Astrocyte of the hippocampus (primary cell): ENCODE results near the gene KCNQ1OT1.

ENCODE experiments used
- DNase-seq: peaks from one replicate; pipeline ENCODE4 v3.0.0; 2011; ENCODE audit warnings: low read depth, low spot score

Gene KCNQ1OT1

DNA sequence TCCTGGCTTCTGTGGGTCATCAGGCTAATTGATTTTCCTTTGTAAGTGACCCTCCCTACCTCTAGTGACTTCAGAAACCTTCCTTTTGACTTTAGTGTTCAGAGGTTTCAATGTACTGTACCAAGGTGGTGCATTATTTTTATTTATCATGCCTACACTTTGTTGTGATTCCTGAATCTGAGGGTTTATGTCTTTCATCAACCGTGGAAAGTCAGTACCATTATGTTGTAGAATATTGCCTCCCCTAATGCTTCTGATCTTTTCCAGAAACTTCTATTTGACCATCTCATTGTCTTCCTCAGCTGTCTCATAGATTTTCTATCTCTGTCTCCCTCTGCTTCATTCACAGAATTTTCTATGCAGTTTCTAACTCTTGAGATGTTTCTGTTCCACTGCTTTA is 105.5 kb downstream of the KCNQ1OT1 start:
- DNase-seq: no peak

GRCh38 chr11:2593393-2593950 is 106.3 kb downstream of the KCNQ1OT1 start:
- DNase-seq: no peak

- DNase-seq: no peak
These were observed 107.0 kb downstream of the KCNQ1OT1 start for GRCh38 chr11:2592559-2593392.

DNA sequence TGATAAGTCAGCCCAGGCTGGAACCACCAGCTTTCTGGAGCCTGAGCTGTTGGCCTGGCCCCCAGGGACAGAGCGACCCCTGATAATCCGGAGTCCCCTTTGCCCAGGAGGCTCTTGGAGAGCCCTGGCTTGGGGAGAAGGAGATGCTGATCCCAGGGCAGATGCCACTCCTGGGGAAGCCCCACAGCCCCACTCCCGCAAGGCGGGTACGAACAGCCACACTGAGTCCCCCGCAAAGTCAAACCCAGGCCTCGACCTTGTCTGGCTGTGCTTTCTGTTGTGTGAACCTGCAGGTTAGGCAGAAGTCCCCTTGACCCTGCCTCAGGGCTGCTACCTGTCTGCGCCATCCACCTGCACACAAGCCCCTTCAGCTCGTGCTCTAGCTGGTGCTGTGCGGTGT is 108.0 kb downstream of the KCNQ1OT1 start:
- no peak for DNase-seq

DNA sequence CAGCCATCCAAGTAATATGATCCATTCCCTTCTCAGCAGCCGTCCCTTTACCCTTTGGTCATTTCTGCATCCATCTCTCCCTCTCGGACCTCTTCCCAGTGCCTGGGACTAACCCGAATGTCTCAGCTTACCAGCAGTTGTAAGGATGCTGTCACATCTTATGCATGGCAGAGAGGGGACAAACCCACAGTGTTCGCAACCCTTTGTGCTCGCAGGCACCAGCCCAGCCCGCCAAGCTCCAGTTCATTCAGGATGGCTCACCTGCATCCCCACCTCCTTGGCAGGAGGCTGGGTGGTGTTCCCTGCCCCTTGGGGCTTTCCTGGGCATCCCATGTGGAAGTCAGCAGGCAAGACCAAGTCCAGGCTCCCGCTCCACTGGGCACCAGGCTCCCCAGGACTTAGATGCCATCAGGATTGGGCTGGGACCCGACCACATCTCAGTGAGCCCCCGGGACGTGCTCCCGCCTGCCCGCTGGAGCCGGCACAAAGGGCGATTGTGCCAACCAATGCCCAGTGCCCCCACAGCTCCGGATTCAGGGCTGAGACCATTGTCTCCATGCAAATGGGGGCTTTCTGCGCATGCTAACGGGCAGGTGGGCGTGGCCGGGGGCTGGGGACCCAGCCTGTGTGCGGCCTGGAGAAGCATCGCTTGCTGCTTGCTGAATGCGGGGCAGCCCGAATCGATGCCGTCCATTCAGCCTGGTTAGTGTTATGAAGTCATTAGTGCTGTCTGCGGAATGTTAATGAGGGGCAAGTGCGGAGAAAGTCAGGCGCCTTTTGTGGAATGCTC is 108.6 kb downstream of the KCNQ1OT1 start:
- peak; percentile 44 for DNase-seq

DNA sequence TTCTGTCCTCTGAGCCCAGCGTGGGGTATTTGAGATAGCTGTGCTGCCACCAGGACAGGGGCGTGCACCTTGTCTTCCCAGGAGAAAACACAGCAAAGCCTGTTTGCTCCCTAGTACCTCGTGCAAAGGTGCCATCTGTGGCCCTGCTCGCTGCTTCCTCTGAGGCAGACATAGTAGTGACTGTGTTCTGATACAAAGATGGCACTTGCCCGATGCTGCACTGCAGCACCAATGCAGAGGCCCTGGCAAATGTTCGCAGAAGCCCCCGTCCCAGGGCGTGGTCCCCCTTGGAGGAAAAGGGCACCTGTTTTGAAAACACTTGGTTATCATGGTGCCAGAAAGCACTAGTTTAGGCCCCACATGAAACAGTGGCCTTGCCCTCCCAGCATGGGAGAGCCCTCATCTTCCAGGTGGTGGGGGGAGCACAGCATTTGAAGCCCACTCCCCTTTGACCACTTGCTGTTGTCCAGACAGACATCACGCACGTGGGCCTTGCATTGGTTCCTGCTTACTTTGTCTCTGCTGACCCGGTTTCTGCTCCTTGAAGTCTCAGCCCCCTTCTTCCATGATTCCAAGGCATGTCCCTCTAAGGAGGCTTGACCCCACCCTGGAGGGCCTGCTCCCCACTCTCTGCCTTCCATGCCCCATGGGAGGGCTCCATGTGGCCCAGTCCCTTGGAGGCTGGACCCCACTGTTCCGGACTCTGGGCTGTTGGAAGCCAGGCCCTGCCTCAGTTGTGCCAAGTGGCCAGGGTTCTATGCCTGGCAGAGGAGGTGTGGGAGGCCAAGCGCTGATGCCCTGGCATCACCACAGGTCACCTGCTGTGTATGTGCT is 109.4 kb downstream of the KCNQ1OT1 start:
- no peak for DNase-seq

- DNase-seq: no peak
These were observed 110.3 kb downstream of the KCNQ1OT1 start for GRCh38 chr11:2589538-2589934.

DNA sequence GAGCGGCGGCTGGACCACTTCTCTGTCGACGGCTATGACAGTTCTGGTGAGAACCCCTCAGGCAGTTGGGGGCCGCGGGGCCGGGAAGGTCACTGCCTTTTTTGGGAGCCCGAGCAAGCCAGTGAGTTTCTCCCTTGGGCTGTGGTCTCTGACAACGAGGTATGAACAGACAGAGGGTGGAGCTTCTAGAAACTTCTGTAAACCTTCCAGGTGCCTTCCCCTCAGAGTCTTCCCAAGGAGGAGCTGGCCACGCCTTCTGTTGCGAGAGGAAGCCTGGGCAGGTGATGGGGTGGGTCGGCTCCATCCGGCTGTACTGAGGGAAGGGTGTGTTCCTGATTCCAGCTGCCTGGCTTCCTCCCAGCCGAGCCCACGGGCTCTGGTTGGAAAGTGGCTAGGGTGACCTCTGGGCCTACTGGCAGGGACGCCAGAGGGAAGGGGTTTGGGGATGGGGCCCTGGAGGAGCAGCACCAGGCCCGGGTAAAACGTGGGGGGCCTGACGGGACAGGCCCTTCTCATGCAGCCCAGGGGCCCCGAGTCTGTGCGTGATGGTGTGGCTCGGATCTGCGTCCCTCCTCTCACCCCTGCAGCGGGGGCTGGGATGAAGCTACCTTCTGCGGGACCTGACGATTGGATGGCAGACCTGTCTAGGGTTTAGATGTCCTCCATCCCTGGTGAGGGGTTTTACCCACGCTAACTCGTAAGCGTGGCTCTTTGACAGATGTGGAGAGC is 110.8 kb downstream of the KCNQ1OT1 start:
- no peak for DNase-seq

- no peak for DNase-seq
These were observed 111.6 kb downstream of the KCNQ1OT1 start for GRCh38 chr11:2587976-2588748.

GRCh38 chr11:2587132-2587930 is 112.5 kb downstream of the KCNQ1OT1 start:
- no peak for DNase-seq

DNA sequence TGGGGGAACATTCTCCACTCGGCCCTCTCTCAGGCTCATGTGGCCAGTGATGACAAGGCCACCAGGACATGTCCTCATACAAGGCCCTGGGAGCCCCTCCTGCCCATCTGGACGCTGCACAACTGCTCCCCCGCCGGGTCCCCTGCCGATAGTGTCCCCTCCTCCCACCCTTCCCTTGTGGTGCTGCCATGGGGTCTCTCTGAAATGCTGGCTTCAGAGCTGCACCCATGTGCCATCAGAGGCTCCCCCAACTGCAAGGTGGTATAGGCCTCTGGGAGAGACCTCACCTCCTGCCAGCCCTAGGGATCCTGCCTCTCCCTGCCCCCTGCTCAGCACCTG is 113.0 kb downstream of the KCNQ1OT1 start:
- DNase-seq: no peak

DNA sequence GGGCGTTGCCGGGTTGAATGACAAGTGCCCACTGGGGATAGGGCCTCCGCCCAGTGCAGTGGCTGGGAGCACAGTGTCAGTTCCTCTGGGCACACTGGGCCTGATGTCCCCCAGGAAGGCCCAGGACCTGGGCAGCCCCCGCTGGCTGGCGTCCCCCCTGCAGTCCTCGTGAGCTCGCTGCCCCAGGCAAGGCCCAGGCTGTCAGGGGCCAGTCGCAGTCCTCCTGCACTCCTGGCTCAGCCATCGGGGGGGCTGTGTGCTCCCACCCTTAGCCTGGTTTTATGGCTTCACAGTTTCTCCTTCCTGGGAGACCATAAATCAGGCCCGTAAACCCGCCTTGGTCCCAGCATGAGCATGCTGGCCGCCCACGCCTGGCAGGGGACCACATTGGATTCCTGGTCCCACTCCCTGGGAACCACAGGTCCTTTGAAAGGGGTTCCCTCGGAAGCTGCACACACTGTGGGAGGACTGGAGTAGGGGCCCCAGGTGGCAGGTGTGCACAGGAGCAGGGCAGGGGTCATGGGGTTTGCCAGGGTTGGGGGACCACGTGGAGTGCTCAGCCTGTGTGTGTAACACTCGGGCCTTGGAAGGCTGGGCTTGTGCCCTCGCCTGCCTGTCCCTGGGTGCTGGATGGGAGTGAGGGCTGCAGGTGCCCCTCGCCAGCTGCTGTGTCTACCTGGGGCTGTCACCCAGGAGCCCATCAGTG is 113.6 kb downstream of the KCNQ1OT1 start:
- DNase-seq: no peak

GRCh38 chr11:2585566-2586086 is 114.2 kb downstream of the KCNQ1OT1 start:
- DNase-seq: no peak

GRCh38 chr11:2584812-2585565 is 114.8 kb downstream of the KCNQ1OT1 start:
- no peak for DNase-seq

GRCh38 chr11:2584434-2584811 is 115.4 kb downstream of the KCNQ1OT1 start:
- DNase-seq: no peak

DNA sequence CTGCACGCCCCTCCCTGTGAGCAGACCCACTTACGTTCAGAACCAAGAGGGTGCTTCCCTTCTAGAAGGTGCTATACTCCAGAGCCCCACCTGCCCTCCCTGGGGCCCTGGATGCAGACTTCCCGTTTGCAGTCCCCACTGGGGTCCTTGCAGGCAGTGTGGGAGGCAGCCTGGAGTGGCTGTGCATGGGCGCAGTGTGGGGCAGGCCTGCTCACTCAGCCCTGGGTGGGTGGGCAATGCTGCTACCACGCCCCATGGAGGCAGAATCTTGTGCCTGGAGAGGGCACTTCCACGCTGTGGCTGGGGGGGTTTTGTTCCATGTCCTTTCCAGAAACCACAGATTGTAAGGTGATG is 116.2 kb downstream of the KCNQ1OT1 start:
- DNase-seq: no peak

DNA sequence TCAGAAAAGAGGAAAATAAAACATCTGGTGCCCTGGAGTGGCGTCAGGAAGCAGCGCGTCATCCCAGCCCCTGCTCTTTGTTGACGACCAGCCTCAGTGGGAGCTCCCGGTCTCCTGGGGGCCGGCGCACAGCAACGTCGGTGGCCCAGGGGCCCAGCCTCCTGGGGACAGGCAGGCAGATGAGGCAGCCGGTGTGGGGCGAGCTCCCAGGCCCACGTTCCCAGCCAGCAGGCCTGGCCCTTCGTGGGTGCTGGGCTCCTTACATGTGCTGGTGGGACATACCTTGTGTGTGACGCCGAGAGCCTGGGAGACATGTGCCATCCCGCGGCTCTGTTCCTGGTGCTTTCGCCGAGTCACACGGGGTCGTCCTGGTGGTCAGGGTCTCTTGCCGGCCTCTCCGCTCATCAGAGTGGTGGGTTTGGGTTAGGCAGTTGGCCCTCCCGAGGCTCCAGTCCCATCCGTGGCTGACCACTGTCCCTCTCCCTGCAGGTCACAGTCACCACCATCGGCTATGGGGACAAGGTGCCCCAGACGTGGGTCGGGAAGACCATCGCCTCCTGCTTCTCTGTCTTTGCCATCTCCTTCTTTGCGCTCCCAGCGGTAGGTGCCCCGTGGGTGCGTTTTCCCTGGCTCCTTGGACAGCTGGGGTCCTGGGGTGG is 116.7 kb downstream of the KCNQ1OT1 start:
- DNase-seq: no peak
